ENCODE results near the gene MAMDC4. TPM values are rescaled to one million over a fixed set of nuclear protein-coding genes. Genes with fewer than 3 reads are reported as not detected.
A peak's percentile ranks its signal among the peaks of the same experiment; 100 is the strongest.
"Not testable (repeated sequence)": the region's sequence is repeated elsewhere in the genome, so short reads cannot be mapped to it uniquely, and the experiment has no call there.

Gene MAMDC4
- total and polyA plus RNA-seq, 12 donors, result 4.1 to 45.4 (median 8.3) TPM

DNA sequence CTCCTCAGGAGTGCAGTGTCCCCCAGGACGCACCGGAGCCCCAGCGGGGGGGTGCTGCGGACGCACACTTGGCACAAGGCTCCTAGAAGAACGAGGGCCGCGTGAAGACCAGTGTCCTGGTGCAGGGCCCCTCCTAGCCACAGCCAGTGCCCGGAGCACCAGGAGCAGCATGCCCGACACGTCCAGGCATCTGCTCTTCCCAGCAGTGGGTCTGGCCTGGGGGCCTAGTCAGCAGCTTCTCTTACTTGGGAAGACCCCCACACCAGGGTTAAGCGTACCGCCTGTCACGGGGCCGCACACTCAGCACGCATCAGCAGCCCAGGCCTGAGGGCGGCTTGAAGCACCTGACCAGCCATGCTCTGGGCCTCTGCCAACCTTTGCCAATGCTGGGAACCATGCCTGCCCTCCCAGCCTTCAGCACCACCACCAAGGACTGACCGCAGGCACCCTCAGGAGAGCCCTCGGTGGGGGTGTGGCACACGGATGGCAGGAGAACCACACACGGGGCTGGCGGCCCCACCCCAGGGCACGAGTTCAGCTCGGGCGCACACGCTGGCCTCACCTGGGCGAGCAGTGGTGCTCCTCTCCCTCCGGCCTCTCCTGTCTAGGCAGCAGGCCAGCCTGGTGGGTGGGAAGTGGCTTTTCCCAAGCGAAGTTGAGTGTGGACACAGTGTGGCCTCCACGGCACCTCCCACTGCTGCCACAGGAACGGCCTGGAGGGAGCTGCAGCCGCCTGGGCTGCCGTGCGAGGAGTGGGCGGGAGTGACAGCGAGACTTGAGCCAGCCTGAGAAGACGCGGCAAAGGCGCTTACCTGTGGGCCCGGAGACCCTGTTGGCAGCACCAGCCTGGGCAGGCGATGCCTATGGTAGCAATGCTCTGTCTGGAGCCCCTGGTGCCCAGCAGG lies 21.9 kb upstream of the MAMDC4 start:
- 87 to 90% methylated on average over 41 of the region's 41 CpGs for WGBS, 2 donors
- ATAC-seq (peak in 5 of 8 donors; percentile 2 to 47 (median 28)), DNase-seq (peak in 1 of 2 donors; percentile 5)
- Histone ChIP-seq H3K27me3 (no peaks in the 10 kb centered on the region), H3K36me3 (peaks cover 0 to 86% (median 45%) of the 10 kb centered on the region in 9 donors), H3K27ac (no peak overlapping the region), H3K4me1 (no peaks in the 10 kb centered on the region), H3K4me3 (no peak overlapping the region), H3K9me3 (no peaks in the 10 kb centered on the region)
- TF ChIP-seq, protein P1, sequence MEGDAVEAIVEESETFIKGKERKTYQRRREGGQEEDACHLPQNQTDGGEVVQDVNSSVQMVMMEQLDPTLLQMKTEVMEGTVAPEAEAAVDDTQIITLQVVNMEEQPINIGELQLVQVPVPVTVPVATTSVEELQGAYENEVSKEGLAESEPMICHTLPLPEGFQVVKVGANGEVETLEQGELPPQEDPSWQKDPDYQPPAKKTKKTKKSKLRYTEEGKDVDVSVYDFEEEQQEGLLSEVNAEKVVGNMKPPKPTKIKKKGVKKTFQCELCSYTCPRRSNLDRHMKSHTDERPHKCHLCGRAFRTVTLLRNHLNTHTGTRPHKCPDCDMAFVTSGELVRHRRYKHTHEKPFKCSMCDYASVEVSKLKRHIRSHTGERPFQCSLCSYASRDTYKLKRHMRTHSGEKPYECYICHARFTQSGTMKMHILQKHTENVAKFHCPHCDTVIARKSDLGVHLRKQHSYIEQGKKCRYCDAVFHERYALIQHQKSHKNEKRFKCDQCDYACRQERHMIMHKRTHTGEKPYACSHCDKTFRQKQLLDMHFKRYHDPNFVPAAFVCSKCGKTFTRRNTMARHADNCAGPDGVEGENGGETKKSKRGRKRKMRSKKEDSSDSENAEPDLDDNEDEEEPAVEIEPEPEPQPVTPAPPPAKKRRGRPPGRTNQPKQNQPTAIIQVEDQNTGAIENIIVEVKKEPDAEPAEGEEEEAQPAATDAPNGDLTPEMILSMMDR (IDR thresholded peaks at IDR 0.05), result no peak
- intact Hi-C loops (cut with DNase I), result no loop called here

DNA sequence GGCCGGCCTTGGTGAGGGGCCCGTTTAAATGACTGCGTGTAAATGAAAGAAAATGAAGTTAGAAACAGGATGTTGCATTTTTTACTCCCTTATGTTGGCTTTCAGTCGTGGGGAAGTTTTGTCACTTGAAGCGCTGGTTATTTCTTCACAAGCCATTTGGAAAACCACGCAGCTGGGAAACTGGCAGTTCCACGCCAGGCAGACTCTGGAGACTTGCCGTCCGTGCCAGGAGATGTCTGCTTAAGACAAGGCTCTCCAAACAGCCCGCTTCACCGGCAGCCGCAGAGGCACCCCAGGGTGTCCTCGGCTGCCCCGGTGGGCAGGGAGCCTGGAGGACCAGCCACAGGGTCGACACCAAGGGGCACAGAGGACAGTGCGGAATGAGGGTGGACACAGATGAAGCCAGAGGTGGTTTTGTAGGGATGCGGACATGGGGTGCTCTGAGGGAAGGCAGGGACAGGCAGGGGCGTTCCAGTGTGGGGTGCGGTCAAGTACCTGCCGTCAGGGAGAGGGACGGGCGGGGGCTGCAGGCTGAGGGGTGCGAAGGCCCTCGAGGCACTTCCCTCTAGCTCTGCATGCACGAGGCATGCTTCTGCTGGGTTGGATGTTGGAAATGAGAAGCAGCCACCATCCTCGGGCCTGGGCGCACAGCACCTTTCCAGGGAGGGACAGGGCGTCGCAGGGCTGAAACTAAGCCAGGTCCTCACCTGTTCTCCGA lies 21.0 kb upstream of the MAMDC4 start:
- no peak overlapping the region for H3K4me3 ChIP-seq
- H3K9me3 ChIP-seq, result no peaks in the 10 kb centered on the region
- DNase-seq (peak in 1 of 2 donors; percentile 3), ATAC-seq (no peak)
- intact Hi-C loops (cut with DNase I), result no loop called here
- 93 to 95% methylated on average over 30 of the region's 30 CpGs for WGBS, 2 donors
- no peak overlapping the region for H3K27ac ChIP-seq
- H3K27me3 ChIP-seq, result no peaks in the 10 kb centered on the region
- TF ChIP-seq, protein P1 (IDR thresholded peaks at IDR 0.05), result no peak
- no peaks in the 10 kb centered on the region for H3K4me1 ChIP-seq
- peaks cover 0 to 86% (median 44%) of the 10 kb centered on the region in 9 donors for H3K36me3 ChIP-seq

DNA sequence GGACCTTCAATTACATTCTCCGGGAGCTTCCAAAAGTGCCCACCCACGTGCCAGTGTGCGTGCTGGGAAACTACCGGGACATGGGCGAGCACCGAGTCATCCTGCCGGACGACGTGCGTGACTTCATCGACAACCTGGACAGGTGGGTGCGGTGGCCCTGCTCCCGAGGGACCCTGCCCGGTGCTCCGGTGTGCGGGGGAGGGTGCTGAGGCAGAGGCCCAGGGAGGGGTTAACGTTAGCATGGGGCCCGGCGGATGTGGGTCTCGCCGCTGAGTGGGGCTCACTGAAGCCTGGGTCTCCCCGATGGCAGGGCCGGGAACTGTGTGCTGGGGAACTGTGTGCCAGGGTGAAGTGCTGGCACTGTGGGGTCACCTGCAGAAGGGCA lies 20.4 kb upstream of the MAMDC4 start:
- Histone ChIP-seq H3K4me1 (no peaks in the 10 kb centered on the region), H3K9me3 (no peaks in the 10 kb centered on the region), H3K36me3 (peaks cover 0 to 86% (median 44%) of the 10 kb centered on the region in 9 donors), H3K27ac (no peak overlapping the region), H3K27me3 (no peaks in the 10 kb centered on the region), H3K4me3 (no peak overlapping the region)
- TF ChIP-seq, protein P1 (IDR thresholded peaks at IDR 0.05), result no peak
- ATAC-seq, result no peak
- 91 to 93% methylated on average over 23 of the region's 23 CpGs for WGBS, 2 donors
- intact Hi-C loops (cut with DNase I), result no loop called here
- DNase-seq, result peak in 1 of 2 donors; percentile 3

DNA sequence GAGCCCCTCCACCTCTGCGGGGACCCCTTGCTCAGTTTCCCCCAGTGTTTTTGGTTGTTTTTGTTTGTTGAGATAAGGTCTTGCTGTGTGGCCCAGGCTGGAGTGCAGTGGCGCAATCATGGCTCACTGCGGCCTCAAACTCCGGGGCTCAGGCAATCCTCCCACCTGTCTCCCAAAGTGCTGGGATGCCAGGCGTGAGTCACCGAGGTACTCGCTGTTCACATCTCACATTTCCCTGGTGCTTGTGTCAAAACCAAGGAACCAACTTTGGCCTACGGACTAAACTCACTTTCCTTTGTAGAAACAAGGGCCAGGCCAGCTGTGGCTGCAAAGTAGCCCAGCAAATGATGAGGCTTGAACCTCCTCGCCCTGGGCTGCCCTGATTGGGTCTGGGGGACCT lies 19.6 kb upstream of the MAMDC4 start:
- ATAC-seq, result no peak
- no peak for DNase-seq
- no peaks in the 10 kb centered on the region for H3K4me1 ChIP-seq
- TF ChIP-seq, protein P1 (IDR thresholded peaks at IDR 0.05), result no peak
- no peaks in the 10 kb centered on the region for H3K9me3 ChIP-seq
- intact Hi-C loops (cut with DNase I), result no loop called here
- no peak overlapping the region for H3K4me3 ChIP-seq
- H3K27ac ChIP-seq, result no peak overlapping the region
- H3K36me3 ChIP-seq, result peaks cover 0 to 88% (median 44%) of the 10 kb centered on the region in 9 donors
- no peaks in the 10 kb centered on the region for H3K27me3 ChIP-seq
- 95 to 96% methylated on average over 9 of the region's 9 CpGs for WGBS, 2 donors

DNA sequence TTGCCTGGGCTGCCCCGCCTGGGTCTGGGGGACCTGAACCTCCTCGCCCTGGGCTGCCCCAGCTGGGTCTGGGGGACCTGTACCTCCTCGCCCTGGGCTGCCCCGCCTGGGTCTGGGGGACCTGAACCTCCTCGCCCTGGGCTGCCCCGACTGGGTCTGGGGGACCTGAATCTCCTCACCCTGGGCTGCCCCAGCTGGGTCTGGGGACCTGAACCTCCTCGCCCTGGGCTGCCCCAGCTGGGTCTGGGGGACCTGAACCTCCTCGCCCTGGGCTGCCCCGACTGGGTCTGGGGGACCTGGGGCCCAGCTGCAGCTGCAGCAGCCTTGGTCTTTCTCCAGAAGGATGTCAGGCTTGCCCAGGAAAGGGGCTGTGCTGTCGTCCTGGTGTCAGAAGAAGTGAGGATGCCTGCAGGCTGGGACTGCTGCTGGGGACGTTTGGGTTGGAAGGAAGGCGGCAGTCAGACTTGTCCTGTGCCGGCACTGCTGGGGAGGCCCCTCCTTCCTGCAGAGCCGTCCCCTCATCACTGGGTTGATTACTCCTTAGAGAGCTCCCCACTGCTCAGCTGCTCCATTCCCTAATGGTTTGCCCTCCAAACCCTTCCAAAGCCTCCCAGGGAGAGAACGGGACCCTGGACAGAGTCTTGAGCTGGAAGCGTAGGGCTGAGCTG lies 18.6 kb upstream of the MAMDC4 start:
- H3K9me3 ChIP-seq; H3K27me3 ChIP-seq; H3K27ac ChIP-seq; H3K4me1 ChIP-seq; intact Hi-C loops (cut with DNase I); H3K4me3 ChIP-seq: not testable (repeated sequence)
- peak in 3 of 8 donors; percentile 12 to 23 (median 13) for ATAC-seq
- WGBS, 2 donors, result 83% methylated on average over 16 of the region's 16 CpGs
- DNase-seq, result peak in 1 of 2 donors; percentile 8
- peaks cover 0 to 87% (median 36%) of the 10 kb centered on the region in 9 donors for H3K36me3 ChIP-seq

Measured in heart right ventricle (tissue), 16 donors.